T-helper 1 cell (primary cell): ENCODE data around the gene NTF4.
"Not testable (repeated sequence)": the region's sequence is repeated elsewhere in the genome, so short reads cannot be mapped to it uniquely, and the experiment has no call there.

Experiments
- DNase-seq, 5 donors: peaks; one replicate each; pipeline ENCODE4 v3.0.0-alpha.2; 2012 to 2020

NTF4 gene

GRCh38 chr19:49086296-49086695, 21.7 kb upstream of the NTF4 start:
- DNase-seq, result no peak

GRCh38 chr19:49085868-49086232, 21.2 kb upstream of the NTF4 start:
- DNase-seq, result no peak

- peak; percentile 98 to 100 (median 100) for DNase-seq
Observed at GRCh38 chr19:49085020-49085867, 20.6 kb upstream of the NTF4 start, which contains the start of gene SNRNP70. TSS of gene SNRNP70 (plus strand) at chr19:49085451. CDS start at chr19:49086415, 964 bp downstream.

- DNase-seq, result no peak
Observed at GRCh38 chr19:49084206-49085019, 19.8 kb upstream of the NTF4 start.

- DNase-seq, result no peak
Observed at GRCh38 chr19:49081273-49081672, 16.7 kb upstream of the NTF4 start.

GRCh38 chr19:49080392-49080791, 15.8 kb upstream of the NTF4 start:
- DNase-seq, result no peak

DNA sequence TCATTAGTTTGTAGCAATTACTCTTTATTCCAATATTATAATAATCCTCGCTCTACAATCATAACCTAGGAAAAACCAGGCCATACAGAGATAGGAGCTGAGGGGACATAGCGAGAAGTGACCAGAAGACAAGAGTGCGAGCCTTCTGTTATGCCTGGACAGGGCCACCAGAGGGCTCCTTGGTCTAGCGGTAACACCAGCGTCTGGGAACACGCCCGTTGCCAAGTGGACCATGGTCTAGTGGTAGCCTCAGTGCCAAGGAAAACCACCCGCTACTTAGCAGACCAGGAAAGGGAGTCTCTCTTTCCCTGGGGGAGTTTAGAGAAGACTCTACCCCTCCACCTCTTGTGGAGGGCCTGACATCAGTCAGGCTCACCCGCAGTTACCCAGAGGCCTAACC, 10.3 kb upstream of the NTF4 start:
- DNase-seq, result not testable (repeated sequence)

DNA sequence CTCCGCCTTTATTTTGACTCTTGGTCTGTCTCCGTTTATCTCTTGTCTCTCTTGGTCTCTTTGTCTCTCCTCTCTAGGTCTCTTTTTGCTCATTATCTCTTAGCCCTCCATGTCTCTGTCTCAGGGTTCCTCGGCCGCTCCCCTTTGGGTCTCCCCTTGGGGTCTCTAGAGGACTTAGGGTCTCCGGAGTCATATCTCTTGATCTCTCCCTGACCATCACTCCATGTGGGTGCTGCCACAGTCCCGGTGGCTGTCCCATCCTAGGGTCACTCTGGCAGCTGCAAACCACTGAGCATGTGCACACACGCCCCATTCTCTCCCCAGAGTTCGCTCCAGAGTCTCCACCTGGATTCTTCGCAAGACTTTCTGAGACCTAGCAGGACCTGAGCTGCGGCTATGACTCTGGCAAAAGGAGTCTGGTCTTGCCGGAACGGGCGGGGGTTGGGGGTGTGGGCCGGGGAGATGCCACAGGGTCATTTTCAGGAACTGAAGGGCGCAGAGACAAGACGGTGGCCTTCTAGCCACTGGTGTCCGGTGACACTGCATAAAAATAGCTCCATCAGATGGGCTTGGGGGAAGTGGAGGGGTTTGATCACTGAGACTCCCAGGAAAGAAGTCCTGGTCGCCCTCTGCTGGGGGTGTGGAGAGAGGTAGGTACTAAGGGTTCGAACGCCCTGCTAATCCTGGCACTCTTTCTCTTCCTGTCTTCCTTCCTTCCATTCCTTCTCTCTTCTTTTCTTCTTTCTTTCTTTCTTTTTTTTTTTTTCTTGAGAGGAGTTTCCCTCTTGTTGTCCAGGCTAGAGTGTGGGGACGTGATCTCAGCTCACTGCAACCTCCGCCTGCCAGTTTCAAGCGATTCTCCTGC, 9.1 kb upstream of the NTF4 start:
- DNase-seq, result no peak

DNA sequence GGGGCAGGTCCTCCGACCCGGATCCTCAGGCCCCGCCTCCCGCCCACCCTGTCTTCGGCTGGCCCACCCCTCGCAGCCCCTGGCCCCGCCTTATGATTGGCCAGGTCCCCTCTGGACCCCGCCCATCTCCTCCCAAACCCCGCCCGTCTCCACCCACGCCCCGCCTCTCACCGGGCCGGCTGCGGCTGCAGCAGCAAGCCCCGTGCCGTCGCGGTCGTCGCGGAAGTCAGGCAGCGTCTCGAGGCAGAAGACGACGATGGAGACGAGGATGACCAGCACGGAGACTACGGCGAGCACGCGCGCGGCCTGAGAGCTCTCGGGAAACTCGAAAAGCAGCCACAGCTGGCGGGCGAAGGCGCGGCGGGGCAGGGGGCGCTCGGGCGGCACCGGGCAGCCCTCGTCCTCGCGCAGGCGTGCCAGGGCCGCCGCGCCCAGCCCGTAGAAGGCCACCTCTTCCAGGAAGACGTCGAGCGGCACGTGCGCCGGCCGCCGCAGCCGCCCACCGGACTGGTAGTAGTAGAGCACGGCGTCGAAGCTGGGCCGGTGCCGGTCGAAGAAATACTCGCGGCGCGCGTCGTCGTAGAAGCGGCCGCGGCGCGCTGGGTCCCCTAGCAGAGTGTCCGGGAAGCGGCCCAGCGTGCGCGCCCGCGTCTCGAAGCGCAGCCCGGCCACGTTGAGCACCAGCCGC, 7.4 kb upstream of the NTF4 start:
- DNase-seq, result peak in 1 of 5 donors; percentile 11

- DNase-seq, result no peak
Observed at GRCh38 chr19:49070416-49070815, 5.8 kb upstream of the NTF4 start.

DNA sequence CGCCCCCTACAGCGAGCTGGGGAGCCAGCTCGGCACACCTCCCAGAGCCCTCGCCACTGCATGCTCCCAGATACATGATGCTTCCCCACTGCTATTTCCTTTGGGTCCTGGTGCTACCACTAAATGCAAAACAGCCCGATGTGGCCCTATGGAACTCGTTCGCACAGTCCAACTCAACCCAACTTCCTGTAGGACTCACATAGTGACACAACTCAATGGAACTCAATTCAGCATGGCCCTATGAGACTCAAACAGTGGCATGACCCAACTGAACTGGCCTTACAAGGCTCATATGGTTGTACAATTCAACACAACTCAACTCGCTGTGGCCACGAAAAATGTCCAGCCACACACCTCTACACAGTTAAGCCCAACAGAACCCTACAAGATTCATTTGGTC, 4.4 kb upstream of the NTF4 start:
- DNase-seq, result no peak

DNA sequence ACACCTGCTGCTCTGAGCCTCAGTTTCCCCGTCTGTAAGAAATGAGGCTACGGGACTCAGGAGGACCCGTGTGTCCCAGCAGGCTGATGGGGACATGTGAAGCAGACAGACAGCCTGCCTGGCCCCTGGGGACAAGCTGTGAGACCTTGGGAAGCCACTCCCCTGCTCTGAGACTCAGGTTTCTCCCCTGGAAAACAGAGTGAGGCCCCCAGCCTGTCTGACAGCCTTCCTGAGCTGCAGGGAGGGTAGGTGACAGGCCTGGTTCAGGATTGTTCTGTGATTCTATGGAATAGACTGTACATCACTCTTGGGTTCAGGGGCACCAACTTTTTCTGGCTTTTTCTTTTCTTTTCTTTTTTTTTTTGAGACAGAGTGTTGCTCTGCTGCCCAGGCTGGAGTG, 2.9 kb upstream of the NTF4 start:
- DNase-seq, result no peak

DNA sequence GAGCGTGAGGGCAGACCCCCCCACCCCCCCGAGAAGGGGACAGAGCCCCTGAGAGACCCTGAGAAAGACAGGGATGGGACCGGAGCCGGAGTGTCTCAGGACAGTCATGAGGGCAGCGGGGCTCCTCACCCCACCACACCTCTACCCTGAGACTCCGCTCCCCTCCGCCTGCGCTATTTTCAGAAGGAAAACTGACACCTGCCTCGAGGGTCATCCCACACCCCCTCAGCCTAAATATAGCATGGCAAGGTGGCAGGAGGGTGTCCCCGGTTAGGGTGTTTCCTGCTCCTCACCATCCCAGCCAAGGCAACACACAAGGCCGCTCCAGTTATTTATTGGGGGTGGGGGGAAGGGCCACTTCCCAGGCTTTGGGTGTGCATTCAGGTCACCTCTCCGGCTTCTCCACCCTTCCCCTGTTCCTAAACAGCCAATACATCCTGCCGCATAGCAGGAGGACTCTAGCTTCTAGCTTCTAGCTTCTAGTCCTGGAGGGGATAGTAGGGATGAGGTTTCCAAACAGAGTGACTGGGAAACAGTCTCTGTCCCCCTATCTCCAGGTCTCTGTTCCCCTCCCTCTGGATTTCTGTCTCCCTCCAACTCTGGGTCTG, 1.4 kb upstream of the NTF4 start:
- DNase-seq, result no peak

- no peak for DNase-seq
Observed at GRCh38 chr19:49064029-49064629, 489 bp downstream of the NTF4 start.

- DNase-seq, result no peak
Observed at GRCh38 chr19:49061445-49061844, 3.2 kb downstream of the NTF4 start.

DNA sequence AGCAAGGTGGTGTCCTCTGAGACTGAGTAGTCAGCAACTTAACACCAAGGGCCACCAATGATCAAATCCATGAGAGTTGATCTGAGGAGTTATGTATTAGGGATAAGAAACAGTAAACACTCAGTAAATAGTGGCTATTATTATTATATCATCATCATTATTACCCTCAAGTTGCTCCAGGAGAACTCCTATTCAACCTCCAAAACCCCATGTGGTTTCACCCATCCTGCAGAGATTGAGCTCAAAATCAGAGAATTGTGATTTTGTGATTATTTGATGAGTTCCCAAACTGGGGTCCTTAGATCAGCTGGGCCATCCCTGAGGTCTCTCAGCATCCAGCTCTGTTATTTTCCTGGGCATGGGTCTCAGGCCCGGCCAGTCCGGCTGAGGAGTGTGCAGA, 3.6 kb downstream of the NTF4 start:
- no peak for DNase-seq

DNA sequence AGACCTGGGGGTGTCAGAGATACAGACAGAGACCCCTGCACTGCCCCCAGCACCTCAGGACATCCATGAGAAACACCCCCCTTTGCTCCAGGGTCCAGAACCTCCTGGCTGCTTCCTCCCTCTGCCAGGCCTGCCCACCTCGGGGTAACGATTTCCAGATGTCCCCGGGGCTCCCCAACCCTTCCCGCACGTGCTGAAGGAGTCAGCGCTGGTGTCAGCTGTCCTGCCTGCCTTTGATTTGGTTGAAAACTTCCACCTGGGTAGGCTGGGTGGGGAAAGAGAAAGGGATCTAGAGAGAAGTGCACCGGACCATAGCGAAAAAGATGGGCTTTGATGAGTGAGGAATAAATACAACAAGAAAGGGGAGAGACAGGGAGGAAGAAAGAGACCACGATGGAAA, 5.6 kb downstream of the NTF4 start:
- no peak for DNase-seq

DNA sequence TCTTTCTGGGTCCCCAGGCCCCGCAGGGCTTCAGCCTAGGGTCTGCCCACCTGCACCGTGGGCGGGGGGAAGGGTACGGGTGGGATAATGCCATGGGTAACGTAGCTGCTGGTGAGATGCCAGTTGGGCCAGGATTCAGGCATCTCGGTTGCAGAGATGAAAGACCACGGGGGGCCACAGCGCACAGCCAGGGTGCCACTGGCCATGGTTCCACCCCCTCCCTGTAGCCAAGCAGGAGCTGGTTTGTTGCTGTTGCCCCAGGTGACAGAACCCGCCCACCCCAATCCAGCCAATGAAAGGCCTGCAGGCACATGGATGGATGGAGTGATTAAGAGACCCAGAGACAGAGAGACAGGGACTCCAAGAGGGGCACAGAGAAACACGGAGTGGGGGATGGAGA, 6.1 kb downstream of the NTF4 start:
- no peak for DNase-seq

GRCh38 chr19:49057636-49058234, 6.9 kb downstream of the NTF4 start, which contains the start of gene CGB7:
TSS of gene CGB7 (minus strand) at chr19:49057749. CDS start at chr19:49055375, 2,374 bp downstream.
- DNase-seq, result peak in 3 of 5 donors; percentile 20 to 24 (median 20)

GRCh38 chr19:49056902-49057596, 7.6 kb downstream of the NTF4 start:
- not testable (repeated sequence) for DNase-seq
